Measurements from ENCODE around the gene PRR19. TPM values are rescaled to one million over a fixed set of nuclear protein-coding genes. Genes with fewer than 3 reads are reported as not detected.
A peak's percentile ranks its signal among the peaks of the same experiment; 100 is the strongest.

The PRR19 gene
- total RNA-seq, 3 donors from 2014 or later: 1.0 TPM; not detected in 2

DNA sequence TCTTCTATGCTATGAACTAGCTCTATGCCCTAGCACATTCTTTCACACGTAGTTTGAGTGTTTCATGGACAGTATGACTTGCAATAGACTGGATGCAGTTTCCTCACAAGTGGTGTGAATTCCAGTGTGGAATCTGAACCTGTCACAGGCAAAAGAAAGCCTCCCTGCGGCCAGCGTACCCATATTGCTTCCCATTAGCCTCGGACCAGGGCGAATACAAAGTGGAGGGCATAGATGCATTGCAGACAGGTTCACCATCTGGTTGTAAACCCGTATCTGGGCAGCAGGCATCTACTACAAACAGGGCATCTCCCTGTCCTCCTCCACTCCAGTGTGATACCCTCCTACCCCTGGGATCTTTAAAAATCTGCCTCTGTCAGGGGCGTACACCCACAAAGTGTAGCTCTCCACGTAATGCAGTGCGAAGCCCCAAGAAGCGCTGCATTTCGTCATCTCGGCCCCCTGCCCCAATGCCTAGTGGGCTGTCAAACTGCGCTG, 34.2 kb upstream of the PRR19 start:
- intact Hi-C loops (cut with DNase I, micrococcal nuclease): no loop called here
- H3K9me3 ChIP-seq: no peaks in the 10 kb centered on the region
- H3K4me1 ChIP-seq (ENCODE audit: low read depth): peaks cover 26% of the 10 kb centered on the region
- TF ChIP-seq, protein P1, sequence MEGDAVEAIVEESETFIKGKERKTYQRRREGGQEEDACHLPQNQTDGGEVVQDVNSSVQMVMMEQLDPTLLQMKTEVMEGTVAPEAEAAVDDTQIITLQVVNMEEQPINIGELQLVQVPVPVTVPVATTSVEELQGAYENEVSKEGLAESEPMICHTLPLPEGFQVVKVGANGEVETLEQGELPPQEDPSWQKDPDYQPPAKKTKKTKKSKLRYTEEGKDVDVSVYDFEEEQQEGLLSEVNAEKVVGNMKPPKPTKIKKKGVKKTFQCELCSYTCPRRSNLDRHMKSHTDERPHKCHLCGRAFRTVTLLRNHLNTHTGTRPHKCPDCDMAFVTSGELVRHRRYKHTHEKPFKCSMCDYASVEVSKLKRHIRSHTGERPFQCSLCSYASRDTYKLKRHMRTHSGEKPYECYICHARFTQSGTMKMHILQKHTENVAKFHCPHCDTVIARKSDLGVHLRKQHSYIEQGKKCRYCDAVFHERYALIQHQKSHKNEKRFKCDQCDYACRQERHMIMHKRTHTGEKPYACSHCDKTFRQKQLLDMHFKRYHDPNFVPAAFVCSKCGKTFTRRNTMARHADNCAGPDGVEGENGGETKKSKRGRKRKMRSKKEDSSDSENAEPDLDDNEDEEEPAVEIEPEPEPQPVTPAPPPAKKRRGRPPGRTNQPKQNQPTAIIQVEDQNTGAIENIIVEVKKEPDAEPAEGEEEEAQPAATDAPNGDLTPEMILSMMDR (IDR thresholded peaks at IDR 0.05): no peak
- peaks cover 8% of the 10 kb centered on the region for H3K36me3 ChIP-seq (ENCODE audit: low read depth)
- H3K4me3 ChIP-seq: peak overlapping the region; percentile 40
- DNase-seq (no peak), ATAC-seq (no peak)

DNA sequence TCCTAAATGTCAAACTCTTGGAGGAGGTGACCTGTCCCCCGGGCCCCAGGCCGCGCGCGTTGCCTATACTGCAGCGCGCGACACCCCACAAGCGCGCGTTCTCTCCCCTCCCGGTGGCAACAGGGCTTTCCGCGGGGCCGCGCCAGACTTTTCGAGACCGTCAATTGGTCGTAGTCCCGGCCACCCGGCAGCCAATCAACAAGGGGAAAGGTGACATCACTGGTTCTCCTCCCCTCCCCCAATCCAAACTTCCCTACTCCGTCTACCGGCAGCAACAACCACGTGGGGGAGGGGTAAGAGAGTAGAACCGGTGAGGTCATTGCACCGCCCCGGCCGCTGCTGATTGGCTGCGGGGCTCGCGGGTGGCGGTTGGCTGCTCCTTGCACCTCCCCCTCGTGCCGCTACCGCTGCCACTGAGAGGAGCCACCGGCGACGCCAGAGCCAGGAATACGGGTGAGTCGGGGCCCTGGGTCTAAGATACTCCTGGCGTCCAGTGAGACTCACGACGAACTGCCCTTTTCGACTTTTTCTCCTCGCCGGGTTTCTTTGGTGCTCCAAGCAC, 33.7 kb upstream of the PRR19 start:
- DNase-seq: peak; percentile 97 to 100 (median 98)
- peak overlapping the region; percentile 40 for H3K4me3 ChIP-seq
- H3K4me1 ChIP-seq (ENCODE audit: low read depth): peaks cover 26% of the 10 kb centered on the region
- no peaks in the 10 kb centered on the region for H3K9me3 ChIP-seq
- peaks cover 8% of the 10 kb centered on the region for H3K36me3 ChIP-seq (ENCODE audit: low read depth)
- intact Hi-C loops (cut with DNase I, micrococcal nuclease): no loop called here
- ATAC-seq: peak; percentile 82
- TF ChIP-seq, protein P1 (IDR thresholded peaks at IDR 0.05): no peak

DNA sequence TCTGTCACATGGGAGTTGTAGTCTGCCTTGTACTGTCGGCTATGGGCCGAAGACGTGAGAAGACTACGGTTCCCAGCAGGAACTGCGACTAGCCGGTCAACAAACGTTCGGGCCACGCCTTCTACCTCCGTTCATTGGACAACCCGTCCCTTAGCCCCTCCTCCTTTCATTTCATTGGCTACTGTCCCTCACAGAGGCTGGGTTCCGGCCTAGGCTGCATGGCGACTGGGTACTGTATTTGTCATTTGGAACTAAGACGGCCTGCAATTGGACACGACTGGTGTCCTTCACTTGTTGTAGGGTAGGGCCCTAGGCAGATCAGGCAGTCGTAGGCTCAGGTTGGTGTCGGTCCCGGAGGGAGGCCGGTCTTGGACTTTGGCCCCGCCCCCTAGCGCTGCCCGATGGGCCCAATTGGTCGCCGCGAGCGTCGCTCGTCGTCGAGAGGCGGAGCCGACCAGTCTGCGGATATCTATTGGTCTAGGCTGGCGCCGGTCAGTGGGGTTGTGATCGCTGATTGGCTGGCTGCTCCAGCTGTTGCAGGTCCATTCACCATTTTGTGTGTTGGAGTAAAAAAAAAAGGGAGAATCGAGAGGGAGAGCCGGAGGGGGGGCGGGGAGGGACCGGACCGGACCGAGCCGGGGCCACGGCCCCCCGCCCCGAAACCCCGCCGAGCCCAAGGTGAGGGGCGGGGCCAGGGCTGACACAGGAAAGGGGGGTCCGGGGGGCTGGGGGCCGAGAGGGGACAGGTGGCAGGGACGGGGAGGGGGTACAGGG, 33.0 kb upstream of the PRR19 start, which contains the start of gene CIC:
Gene CIC (plus strand): TSS at position 549 of the 774 bp plus-strand sequence. CDS start 2,532 bp downstream, outside the sequence.
- H3K36me3 ChIP-seq (ENCODE audit: low read depth): peaks cover 8% of the 10 kb centered on the region
- H3K4me3 ChIP-seq: peak within 1 kb of the TSS; percentile 40
- DNase-seq: peak; percentile 99
- peak; percentile 83 for ATAC-seq
- H3K4me1 ChIP-seq (ENCODE audit: low read depth): peaks cover 26% of the 10 kb centered on the region
- H3K9me3 ChIP-seq: no peaks in the 10 kb centered on the region
- TF ChIP-seq, protein P1 (IDR thresholded peaks at IDR 0.05): no peak
- intact Hi-C loops (cut with DNase I, micrococcal nuclease): no loop called here

DNA sequence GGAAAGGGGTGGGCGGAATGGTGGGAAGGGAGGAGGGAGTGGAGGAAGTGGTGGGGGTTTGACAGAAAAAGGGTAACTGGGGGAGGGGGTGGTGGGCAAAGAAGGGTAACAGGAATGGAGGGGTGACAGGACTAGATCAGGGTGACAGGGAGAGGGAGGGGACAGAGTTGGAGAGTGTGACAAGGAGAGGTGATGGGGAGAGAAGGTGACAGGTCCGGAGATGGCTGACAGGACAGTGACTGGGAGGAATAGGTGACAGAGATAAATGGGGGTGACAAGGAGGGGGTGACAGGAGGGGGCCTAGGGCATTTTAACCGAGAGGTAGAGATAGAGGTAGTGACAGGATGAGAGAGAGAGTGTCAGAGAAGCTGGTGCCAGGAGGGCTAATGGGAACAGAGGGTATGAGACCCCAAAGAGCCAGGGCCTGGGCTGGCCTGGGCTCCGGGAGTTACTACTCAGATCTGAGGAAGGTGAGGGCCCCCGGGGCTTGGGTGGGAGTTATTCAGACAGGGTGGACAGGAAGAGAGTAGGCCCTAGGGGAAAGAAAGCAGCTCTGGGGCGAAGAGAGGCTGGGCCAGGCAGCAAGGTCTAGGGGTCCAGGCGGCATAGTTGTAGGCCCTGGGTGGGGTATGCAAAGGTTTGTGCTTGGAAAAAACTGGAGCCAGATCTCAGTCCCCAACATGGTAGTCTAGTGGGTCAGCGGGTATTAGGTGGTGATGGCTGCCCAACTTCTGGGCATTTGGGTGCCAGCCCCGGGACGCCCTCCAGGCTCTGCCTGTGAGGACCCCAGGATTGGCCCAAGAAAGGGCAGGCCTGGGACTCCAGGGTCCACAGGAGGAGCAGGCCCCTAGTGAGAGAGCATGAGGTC, 32.2 kb upstream of the PRR19 start:
- H3K4me3 ChIP-seq: peak overlapping the region; percentile 40
- H3K9me3 ChIP-seq: no peaks in the 10 kb centered on the region
- TF ChIP-seq, protein P1 (IDR thresholded peaks at IDR 0.05): no peak
- intact Hi-C loops (cut with DNase I, micrococcal nuclease): no loop called here
- peaks cover 8% of the 10 kb centered on the region for H3K36me3 ChIP-seq (ENCODE audit: low read depth)
- peaks cover 27% of the 10 kb centered on the region for H3K4me1 ChIP-seq (ENCODE audit: low read depth)
- ATAC-seq: no peak
- DNase-seq: peak; percentile 47 to 66 (median 56)

DNA sequence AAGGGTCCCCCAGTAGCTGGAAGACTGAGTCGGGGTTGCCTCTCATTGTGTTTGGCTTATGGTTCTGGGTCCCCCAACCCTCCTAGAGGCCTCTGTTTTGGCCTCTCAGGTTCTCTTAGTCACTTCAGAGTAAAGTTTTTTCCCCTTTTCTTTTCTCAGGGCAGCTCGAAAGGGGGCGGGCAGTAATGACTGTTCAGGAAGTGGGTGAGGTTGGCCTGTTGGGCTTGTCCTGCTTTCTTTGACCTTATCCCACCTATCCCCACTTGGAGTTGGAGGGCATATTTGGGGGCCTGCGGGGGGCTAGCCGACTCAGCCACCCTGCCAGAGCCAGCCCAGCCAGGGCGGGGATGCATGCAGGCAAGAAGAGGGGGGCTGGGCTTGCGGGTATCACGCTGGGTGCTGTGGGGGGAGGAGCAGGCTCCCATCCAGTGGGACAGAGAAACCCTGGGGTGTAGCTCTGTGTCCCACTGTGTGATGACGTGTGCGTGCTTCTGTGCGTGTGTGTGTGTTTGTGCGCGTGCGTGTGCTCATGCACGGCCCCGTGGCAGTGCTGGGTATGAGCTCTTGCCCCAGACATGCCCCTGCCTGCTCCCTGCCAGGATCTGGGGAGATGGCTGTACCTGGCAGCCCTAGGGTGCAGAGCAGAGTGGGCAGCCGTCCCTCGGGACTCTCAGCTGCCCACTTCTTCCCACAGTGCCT, 31.4 kb upstream of the PRR19 start:
- H3K9me3 ChIP-seq: no peaks in the 10 kb centered on the region
- intact Hi-C loops (cut with DNase I, micrococcal nuclease): no loop called here
- peak; percentile 1 for ATAC-seq
- H3K36me3 ChIP-seq (ENCODE audit: low read depth): peaks cover 8% of the 10 kb centered on the region
- TF ChIP-seq, protein P1 (IDR thresholded peaks at IDR 0.05): no peak
- H3K4me1 ChIP-seq (ENCODE audit: low read depth): peaks cover 28% of the 10 kb centered on the region
- DNase-seq: peak; percentile 62 to 83 (median 71)
- H3K4me3 ChIP-seq: no peak overlapping the region

Measured in mucosa of descending colon (tissue), 3 donors.